Activated CD8-positive, alpha-beta memory T cell treated with anti-CD3 and anti-CD28 coated beads, Interleukin-2, amount 50 U/mL, for 1 hour (primary cell): Measurements from ENCODE around the gene UBE2F.
"Not testable (repeated sequence)": the region's sequence is repeated elsewhere in the genome, so short reads cannot be mapped to it uniquely, and the experiment has no call there.

Experiments
- DNase-seq: peaks from one replicate; pipeline ENCODE4 v3.0.0-alpha.2; 2020; ENCODE audit errors: extremely low read depth

The UBE2F gene

DNA sequence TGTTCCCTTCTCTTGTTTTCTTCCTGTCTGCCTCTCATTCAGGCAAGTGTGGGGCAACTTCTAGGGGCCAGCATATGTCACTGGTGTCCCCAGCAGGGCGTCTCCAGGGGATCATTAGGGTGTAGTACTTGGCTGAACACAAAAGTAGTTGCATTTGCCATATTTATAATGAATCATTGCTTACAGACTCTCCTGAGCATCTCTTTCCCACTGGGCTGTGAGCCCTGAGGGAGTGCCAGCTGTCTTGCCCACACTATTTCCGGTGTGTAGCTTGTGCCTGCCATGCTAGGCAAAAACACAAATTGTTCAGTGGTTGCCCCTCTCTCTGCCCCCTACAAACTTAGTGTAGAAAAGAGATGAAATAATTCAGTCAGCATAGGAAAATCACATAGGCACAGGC lies 53.1 kb downstream of the UBE2F start:
- DNase-seq: no peak

DNA sequence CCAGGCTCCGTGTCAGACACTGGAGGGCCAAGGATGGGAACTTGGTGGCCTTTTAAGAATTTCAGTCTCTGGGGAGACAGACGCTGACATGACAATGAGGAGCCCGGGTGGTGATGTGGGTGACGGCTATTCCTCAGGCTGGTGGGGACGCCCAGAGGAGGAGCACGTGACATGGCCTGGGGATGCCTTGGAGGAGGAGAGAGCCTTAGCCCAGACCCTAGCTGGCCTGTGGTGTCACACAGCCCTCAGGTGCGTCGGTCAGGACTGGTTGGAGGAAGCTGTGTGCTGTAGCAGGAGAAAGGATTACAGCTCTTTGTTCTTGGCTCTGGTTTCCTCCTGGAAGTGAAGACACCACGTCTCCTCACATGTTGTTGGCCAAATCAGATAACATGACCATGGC lies 54.0 kb downstream of the UBE2F start:
- DNase-seq: no peak

DNA sequence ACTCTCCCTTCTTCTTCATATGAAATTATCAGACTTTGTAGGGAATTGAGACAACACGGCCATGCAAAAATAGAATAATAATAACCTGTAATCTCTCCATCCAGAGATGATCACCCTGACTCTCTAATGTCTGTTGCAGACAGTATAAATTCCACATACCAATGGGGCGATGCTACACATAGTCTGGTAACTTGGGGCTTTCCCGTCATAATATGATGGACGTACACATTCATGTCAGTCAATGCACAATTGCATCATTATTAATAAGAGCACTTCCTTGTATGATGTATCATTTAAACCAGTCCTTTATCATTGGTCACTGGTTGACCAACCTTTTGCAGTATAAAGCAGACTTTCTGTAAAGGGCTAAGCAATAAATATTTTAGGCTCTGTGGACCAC lies 54.5 kb downstream of the UBE2F start:
- no peak for DNase-seq

DNA sequence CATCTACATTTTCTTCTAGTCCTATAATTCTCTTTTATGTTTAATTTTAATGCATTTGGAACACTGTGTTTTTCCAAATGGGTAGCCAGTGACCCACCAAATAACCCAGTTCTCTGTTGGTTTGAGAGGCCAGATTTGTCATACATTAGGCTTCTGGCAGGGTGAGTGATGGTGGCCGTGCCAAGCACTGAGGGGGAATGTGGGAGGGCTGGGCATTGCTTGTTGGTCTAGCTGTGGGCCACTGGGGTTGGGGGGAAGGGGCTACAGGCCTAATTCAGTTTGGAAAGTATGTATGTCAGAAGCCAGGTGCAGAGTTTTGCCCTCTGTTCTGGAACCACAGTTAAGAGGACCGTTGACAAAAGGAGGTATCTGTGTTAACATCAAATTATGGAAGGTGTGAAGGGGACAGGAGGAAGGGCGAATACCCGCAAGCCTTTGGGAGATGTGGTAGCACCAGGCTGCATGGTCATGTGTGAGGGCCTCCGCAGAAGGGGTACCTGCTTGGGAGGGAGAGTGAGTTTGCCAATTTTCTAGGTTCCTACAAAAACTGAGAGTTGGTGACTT lies 55.9 kb downstream of the UBE2F start:
- no peak for DNase-seq

DNA sequence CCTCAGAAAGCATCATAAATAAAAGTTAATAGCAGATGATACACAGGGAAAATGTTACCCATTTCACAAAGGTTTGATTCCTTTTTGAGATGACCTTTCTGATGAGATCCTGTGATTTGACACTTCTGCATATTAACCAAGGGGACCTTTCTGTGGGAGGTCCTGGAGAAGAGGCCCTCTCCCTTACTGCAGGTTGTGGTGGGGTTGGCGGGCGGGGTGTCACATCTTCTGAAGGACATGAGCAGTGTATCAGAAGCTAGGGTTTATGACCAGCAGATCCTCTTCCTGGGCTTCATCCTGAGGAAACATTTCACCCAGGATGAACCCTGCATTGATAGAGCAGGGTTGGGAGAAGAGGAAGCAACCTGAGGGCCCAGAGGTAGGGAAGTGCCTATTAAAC lies 56.8 kb downstream of the UBE2F start:
- DNase-seq: no peak

DNA sequence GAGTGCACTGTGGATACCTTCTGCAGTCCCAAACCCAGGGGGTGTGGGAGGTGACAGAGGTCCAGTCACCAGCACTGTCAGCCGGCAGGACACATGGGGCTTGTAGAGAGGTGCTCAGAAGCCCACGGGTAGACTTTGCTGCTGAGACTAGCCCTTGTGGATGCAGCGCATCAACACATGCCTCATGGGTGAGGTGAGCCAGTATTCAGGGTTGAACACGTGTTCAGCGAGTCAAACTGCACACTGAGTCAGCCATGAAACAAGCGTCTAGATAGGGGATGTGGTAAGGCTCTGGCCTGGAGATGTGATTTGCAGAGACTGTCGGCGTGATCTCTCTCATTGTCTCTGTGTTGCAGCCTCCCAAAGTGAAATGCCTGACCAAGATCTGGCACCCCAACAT lies 58.2 kb downstream of the UBE2F start:
- no peak for DNase-seq

DNA sequence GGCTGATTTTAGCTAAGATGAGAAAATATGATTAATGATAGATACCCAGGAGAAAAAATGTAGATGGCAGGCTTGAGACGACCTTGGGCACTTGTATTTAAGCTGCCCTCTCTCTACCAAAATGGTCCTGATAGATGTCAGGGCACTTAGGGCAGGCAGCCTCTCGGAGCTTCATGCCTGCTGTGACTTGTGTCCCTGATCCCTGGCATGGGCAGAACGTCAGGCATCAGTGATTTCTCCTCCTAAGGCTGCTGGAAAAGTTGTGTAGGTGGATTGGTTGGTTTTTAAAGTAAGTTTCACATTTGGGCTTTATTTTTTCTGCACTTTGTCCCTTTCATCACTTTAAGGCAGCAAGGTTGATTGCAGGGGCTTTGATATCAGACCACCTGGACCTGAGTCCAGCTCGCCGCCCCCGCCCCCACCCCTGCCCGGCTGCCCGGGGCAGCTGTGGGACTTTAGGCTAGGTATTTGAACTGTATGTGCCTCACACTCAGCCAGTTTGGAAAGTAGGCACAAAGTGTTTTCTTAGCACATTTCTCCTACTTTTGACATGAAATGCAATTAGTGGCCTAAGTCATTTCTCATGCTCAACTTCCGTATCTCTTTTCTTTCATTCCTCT lies 59.0 kb downstream of the UBE2F start:
- DNase-seq: no peak

DNA sequence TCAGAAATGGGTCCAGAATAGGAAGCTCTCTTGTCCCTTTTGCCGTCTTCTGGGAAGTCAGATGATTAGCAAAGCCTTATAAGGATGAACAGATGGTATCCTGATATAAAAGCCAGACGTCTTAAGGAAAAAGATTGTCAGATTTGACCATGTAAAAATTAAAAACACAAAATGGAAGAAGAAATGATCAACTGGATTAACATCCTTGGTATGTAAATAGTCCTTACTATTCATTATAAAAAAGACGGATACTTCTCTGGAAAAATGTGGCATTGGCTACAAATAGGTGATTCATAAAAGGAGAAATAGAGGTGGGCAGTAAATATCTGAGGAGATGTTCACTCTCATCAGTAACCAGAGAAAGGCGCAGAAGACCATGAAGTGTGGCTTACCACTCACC lies 60.2 kb downstream of the UBE2F start:
- DNase-seq: no peak

DNA sequence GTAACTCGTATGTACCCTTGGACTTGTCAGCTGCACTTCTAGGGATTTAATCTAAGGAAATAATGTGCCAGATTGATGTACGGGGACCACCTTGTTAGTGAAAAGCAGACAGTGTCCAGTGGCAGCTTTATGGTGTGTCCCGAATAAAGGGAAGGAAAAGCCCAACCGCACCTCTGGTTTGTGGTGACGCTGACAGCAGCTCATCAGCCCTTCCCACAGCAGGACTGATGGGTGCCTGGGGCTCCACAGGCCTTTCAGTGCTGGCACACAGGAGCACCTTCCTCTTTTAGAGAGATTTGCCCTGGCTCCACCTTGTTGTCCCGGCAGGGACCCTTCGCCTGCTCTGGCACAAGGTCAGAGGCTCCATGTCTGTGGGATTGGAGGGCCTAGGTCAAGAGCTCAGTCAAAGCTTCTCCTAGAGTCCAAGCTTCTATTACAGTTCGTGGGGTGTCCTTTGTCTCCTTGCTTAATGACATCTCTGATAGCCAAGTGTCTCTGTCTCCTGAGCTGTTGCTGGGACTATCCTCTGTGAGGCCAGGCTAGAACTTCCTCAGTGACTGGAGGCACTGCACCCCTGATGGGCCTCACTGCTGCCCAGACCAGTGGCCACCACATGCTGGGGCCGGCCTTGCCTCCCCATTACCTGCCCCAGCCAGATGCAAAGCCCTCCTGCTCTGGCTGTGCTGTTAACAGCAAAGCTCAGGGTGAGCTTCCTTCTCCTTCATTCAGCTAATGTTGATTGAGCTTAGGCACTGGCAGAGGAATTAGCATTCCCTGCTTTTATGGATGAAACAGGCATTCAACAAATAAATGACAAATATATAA lies 61.0 kb downstream of the UBE2F start:
- DNase-seq: no peak

DNA sequence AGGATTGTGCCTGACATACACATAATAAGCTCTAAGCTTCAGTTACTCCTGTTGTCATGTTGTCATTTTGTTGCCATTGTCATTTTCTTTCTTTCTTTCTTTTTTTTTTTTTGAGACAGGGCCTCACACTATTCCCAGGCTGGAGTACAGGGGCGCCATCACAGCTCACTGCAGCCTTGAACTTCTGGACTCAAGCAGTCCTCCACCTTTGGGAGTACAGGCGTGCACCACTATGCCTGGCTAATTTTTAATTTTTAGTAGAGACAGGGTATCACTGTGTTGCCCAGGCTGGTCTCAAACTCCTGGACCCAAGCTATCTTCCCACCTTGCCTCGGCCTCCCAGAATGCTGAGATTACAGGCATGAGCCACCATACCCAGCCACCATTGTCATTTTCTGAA lies 63.0 kb downstream of the UBE2F start:
- no peak for DNase-seq

DNA sequence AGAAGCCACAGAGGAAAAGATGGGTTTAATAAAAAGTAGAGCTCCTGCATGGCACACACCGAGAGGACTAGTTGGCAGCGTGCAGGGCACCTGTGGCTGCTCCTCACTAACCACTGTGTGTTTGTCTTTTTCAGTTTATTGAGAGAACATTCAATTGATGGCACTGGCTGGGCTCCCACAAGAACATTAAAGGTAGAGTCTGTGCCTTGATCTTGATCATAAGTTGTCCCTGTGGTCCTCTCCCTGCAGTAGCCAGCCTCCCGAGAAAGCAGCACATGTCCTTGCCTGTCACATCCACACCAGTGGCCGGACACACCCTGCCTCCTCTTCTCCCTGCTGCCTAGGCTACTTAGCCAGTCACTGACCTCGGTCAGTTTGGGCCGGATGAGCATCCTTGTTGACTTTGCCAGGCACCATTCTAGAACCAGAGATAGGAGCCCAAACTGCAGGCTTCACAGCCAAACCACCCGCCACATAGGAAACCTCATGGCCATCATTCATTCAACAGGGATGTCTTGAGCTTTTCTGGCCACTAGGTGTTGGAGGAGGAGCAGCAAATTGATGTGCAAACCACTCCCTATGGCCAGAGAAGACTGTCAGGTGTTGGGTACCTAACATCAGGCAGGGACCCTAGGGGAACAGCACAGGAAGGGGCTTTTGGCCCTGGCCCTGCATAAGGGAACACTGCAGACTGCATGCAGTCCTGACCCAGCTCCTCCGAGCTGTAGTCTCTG lies 63.8 kb downstream of the UBE2F start:
- DNase-seq: no peak

DNA sequence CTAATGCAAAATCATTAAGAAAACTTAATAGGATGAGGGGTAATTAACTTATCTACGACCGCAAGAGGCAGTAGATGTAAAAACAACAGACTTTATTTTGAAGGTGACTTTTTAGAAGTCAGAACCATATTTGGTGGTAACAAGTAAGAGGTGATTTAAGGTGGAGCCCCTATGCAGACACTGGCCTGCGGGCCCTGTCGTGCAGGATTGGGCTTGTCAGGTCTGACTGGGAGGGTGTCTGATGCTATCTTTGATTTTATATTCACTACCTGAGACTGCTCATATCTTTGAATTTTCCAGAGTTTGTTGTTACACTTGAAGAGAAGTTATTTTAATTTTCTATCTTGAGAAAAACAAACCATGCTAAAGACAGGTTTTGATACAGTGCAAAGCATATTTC lies 64.9 kb downstream of the UBE2F start:
- no peak for DNase-seq

DNA sequence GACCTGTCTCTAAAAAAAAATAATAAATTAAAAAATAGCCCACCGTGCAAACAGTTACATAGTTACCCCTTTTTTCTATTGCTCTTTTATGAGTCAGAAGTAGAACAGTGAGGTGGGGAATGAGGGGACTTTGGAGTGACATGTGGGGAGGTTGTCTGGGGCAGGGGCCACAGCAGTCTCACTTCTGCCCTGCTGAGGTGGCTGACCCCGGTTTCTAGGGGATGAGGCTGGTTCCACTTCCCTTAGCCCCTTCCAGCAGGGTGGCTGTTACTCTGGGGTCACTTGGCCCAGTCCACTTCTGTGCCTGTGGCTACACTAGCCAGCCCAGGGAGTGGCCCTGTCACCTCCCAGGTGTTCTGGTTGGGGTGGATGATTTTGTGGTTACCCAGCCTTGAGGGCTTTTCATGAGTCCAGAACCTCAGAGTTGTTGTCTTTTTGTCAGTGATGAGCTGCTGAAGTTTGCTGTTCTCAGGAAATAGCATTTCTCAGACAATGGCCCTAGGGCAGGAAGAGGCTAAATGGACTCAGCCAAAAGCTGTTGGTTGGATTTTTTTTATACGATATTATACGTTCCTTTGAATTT lies 66.0 kb downstream of the UBE2F start:
- DNase-seq: no peak

DNA sequence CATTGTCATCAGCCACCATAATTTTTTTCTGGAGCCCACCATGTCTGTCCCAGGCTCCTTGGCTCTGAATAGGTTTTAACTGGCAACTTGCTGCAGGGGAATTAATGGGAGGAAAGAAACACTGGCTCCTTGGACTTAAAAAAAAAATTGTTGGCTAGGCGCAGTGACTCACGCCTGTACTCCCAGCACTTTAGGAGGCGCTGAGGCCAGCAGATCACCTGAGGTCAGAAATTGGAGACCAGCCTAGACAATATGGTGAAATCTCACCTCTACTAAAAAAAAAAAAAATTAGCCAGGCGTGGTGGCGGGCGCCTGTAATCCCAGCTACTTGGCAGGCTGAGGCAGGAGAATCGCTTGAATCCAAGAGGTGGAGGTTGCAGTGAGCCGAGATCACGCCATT lies 67.2 kb downstream of the UBE2F start:
- not testable (repeated sequence) for DNase-seq

DNA sequence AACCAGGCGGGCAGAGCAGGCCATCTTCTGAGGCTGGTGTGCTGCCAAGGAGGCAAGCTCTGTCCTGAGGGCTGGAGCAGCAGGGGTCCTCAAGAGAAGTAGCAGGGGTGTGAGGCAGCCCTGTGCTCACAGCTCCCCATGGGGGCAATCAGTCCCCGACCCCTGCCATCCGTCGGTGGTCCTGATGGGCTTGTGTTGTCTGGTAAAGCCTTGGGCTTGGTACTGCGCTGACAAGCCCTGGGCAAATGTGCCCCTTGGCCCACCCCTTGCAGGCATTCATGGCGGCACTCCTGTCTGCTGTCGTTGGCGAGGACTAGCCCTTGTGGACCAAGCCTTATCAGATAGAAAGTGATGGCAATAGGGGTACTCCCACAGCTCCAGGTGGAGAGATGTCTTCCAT lies 71.4 kb downstream of the UBE2F start:
- DNase-seq: no peak

DNA sequence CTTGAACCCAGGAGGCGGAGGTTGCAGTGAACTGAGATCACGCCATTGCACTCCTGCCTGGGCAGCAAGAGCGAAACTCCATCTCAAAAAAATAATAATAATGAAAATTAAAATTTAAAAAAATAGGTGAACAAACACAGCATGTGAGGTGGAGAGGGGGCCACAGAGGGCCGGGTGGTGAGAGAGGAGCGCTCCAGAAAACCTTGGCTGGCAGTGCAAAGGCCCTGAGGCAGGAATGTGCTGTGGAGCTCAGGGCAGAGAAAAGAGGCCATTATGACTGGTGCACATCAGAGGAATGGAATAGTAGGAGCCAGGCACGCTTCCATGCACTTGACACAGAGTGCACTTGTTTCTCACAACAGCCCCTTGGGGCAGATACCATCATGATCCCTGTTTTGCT lies 72.3 kb downstream of the UBE2F start:
- no peak for DNase-seq

DNA sequence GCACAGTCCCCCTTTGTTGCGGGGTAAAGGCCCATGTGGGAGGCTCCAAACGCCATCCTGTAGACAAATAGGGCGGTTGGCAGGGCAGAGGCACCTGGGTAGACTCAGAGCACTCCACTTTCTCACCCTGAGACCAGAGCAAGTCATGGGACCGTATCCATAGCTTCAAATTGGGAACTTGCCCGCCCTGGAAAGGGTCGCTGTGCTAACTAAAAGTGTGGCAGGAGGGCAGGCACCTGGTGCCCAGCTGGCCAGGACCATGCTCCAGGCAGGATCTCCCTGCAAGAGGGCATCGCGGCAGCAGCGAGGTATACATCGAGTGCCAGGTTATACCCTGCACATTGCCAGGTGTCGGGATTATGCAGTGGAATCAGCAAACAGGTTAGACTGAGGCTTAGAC lies 73.2 kb downstream of the UBE2F start:
- DNase-seq: no peak

DNA sequence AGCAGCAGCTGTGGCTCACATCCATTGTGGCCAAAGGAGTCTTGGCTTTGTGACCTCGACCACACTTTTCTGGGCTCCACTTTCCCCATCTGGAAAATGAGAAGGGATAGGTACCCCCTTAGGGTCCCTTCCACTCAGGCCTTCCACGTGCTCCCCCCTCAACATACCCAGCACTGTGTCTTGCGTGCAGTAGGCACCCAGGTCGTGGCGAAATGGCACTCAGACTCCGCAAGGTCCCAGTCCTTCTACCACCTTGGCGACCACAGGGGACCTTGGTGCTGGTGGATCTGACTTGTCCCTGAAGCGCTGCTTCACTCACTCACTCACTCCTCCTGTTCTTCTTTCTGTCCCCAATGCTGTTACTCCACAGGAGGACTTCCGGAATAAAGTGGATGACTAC lies 74.1 kb downstream of the UBE2F start:
- no peak for DNase-seq

DNA sequence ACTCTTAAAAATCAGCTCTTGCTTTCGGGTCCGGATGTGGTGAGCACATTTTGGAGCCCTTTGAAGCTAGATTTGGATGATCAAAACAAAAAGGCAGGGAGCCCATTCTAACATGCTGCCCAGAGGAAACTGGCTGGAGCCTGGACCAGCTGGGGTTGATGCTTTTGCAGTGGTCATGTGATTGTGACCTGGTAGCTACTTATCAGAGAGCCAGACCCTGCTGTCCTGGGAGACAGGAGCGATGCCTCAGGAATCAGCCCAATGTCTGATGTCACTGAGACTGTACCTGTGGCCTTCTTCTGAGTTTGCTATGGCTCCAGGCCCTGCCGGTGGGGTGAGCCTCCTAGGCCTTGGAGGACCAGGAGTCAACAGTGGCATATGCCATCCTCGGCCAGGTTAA lies 75.3 kb downstream of the UBE2F start:
- no peak for DNase-seq

DNA sequence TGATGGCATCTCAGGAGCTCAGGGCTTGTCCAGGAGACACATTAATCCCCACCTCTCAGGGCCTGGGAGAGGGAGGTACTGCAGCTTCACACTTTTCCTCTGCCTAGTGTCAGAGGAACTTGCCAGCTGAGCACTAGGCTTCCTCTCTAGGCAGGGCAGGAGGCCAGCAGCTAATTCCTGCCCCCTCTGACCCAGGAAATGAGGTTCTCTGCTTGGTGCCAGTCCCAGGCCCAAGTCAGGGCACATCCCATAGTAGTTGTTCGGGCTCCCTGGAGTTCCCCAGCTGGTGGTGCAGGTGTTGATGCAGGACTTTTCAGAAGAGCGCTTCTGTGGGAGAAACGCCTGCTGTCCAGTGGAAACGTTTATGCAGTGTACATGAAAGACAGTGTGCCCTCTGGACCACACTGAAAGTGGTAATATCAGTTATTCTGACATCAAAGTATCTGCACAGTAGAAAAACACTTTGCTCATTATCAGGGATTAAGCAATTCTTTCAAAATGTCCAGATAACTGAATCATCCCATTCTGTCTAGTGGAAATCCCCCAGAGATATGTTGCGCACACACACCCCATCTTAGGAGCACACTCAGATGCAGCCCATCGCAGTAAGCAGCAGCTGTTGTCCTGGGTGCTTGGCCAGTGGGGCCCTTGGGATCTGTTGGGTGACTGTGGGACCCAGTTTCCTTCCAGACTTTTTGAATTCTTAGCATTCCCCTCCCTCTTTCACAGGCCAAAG lies 76.2 kb downstream of the UBE2F start:
- no peak for DNase-seq

DNA sequence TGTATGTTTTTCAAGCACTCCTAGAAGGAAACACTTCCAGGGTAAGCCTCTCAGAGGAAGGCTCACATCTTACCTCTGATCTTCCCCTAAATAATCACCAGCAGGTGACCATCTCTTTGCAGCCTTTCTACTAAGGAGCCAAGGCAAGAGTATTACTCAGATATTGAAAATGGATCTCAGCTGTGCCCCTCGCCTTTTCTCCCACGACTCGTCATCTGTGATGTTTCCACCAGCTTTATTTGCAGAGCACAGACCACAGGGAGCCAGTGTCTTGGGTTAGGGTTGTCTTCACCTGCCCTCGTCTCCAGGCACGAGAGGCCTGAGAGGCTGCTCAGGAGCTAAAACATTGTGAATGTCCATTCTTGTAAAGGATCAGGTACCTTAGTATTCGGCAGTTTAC lies 77.0 kb downstream of the UBE2F start:
- DNase-seq: no peak

DNA sequence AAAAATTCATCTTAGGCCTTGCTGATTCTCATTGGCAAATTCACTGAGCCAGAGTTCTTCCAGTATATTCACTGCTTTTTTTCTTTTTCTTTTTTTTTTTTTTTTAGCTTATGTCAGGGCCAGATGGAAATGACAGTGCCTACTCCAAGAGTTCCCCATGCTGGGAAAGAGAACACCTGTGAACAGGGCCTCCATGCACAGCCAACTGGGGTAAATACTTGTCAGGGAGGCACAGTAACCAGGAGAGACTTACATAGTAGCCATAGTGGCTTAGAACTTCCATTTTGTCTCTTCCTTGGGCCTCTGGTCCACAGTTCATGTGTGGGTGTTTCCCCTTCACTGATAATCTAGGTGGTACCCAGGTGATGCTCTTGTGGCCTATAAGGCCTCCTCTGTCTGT lies 78.8 kb downstream of the UBE2F start:
- DNase-seq: no peak
